GM12878 (cell line): ENCODE results near the gene NR2C2AP. TPM values are rescaled to one million over a fixed set of nuclear protein-coding genes. Genes with fewer than 3 reads are reported as not detected.

Experiments used
- ATF3 ChIP-seq: IDR thresholded peaks from 2 replicates; pipeline ENCODE4 v1.6.1; 2011; ENCODE audit warnings: low read depth, mild to moderate bottlenecking, low read length, moderate library complexity, borderline replicate concordance; ENCODE audit errors: extremely low read depth
- BCL11A ChIP-seq: IDR thresholded peaks from 2 replicates; pipeline ENCODE4 v1.6.1; 2011; ENCODE audit warnings: low read depth, low read length
- BCL3 ChIP-seq: IDR thresholded peaks from 2 replicates; pipeline ENCODE4 v1.6.1; 2011; ENCODE audit warnings: borderline replicate concordance, low read depth, mild to moderate bottlenecking, moderate library complexity, low read length; ENCODE audit not compliant: insufficient read depth, poor library complexity, severe bottlenecking
- CTCF ChIP-seq, 3 experiments: IDR thresholded peaks in 2 of 3; conservative IDR thresholded peaks in 1 of 3; 2 replicates each; pipeline ENCODE4 v1.5.1; 2011; ENCODE audit warnings: low read depth in 3 of 3, low read length in 3 of 3, mild to moderate bottlenecking in 3 of 3, control low read depth in 2 of 3, moderate library complexity in 2 of 3, inconsistent platforms in 1 of 3, mixed read lengths in 1 of 3; ENCODE audit not compliant: control insufficient read depth in 2 of 3, insufficient read depth in 1 of 3; ENCODE audit errors: extremely low read depth in 1 of 3
- CUX1 ChIP-seq: IDR thresholded peaks from 2 replicates; pipeline ENCODE4 v1.6.1; 2012; ENCODE audit warnings: improper control_type of control experiment, low read depth, low read length; ENCODE audit not compliant: insufficient replicate concordance
- DPF2 ChIP-seq: fragments of 450-650 bp; IDR thresholded peaks from 2 replicates; pipeline ENCODE4 v1.6.1; 2017; ENCODE audit warnings: mild to moderate bottlenecking
- E2F4 ChIP-seq: IDR thresholded peaks from 2 replicates; pipeline ENCODE4 v1.6.1; 2012; ENCODE audit warnings: low read depth, low read length, improper control_type of control experiment
- ESRRA ChIP-seq: IDR thresholded peaks from 2 replicates; pipeline ENCODE4 v1.6.1; 2012; ENCODE audit warnings: mild to moderate bottlenecking, low read length, improper control_type of control experiment
- IKZF1 ChIP-seq: fragments of 450-650 bp; conservative IDR thresholded peaks from 2 replicates; pipeline ENCODE4 v1.6.1; 2017; ENCODE audit warnings: antibody characterized with exemption, mild to moderate bottlenecking
- JUNB ChIP-seq: IDR thresholded peaks from 2 replicates; pipeline ENCODE4 v1.6.1; 2016; ENCODE audit warnings: antibody characterized with exemption, mild to moderate bottlenecking
- KDM1A ChIP-seq: fragments of 200-600 bp; sonication (generic); IDR thresholded peaks from 2 replicates; pipeline ENCODE4 v1.6.1; 2016; ENCODE audit warnings: borderline replicate concordance
- PML ChIP-seq: IDR thresholded peaks from 2 replicates; pipeline ENCODE4 v1.6.1; 2012; ENCODE audit warnings: low read length, inconsistent platforms
- RAD21 ChIP-seq: IDR thresholded peaks from 2 replicates; pipeline ENCODE4 v1.6.1; 2011; ENCODE audit warnings: mild to moderate bottlenecking, low read depth, low read length, moderate library complexity; ENCODE audit not compliant: insufficient read depth
- RELB ChIP-seq: fragments of 450-650 bp; IDR thresholded peaks from 2 replicates; pipeline ENCODE4 v1.6.1; 2017; ENCODE audit warnings: low read depth, mild to moderate bottlenecking, moderate library complexity
- TAF1 ChIP-seq: IDR thresholded peaks from 2 replicates; pipeline ENCODE4 v1.6.1; 2011; ENCODE audit warnings: mild to moderate bottlenecking, low read depth, low read length, borderline replicate concordance
- TCF7 ChIP-seq: IDR thresholded peaks from 2 replicates; pipeline ENCODE4 v1.6.1; 2014; ENCODE audit warnings: antibody characterized with exemption, borderline replicate concordance
- ZNF274 ChIP-seq: IDR thresholded peaks from one replicate; pipeline ENCODE4 v1.8.0; 2011; ENCODE audit not compliant: insufficient read length, insufficient read depth
- polyA plus RNA-seq, 11 experiments: library from polyadenylated mRNA; depleted of rRNA in 4 of 11; unstranded in 6 of 11; stranded (reverse) in 5 of 11; fragments of >200 nt; fragmentation: Nextera tagmentation in 4 of 11; fragmentation: Illumina TruSeq in 1 of 11; extraction: Ambion mirVana in 4 of 11; extraction: Trizol in 1 of 11; gene quantifications; 1 replicate in 1 of 11; 2 replicates in 10 of 11; pipeline versions ENCODE4 v1.2.1 to v1.2.3, GENCODE V29; 2011 to 2016; ENCODE audit warnings: inconsistent platforms in 2 of 11, missing spikeins in 2 of 11, low read depth in 1 of 11
- total RNA-seq, 4 experiments: library from RNA; depleted of rRNA in 3 of 4; stranded (reverse); fragments of >200 nt in 3 of 4; fragmentation: Illumina TruSeq in 1 of 4; extraction: Trizol in 1 of 4; gene quantifications; 2 replicates each; pipeline versions ENCODE4 v1.2.1 to v1.2.3, GENCODE V29; 2013 to 2021

Gene NR2C2AP
- total and polyA plus RNA-seq, 10 of the 15 experiments (the other 5 are each of a cell fraction or from before 2014, with no cell fraction given) = 21.5 to 44.8 (median 28.1) TPM

GRCh38 chr19:19224852-19225494, 21.8 kb upstream of the NR2C2AP start (continued):
- TF ChIP-seq CTCF (IDR thresholded peaks at IDR 0.05 in 2 of 3, conservative IDR thresholded peaks at IDR 0.05 in 1 of 3; ENCODE audit: control insufficient read depth in 2 of 3, extremely low read depth in 1 of 3, insufficient read depth in 1 of 3, low read depth in 3 of 3, low read length in 3 of 3) = peak; percentile 59 to 82 (median 67)
- TF ChIP-seq PML = no peak
- no peak for TF ChIP-seq BCL3
- TF ChIP-seq IKZF1 = peak; percentile 82
- TF ChIP-seq ESRRA = no peak
- no peak for TF ChIP-seq KDM1A
- TF ChIP-seq E2F4 = no peak
- peak; percentile 62 for TF ChIP-seq RAD21
- TF ChIP-seq TAF1 = no peak
- no peak for TF ChIP-seq BCL11A
- no peak for TF ChIP-seq RELB
- TF ChIP-seq JUNB = no peak
- TF ChIP-seq TCF7 = no peak
- TF ChIP-seq ZNF274 = no peak
- no peak for TF ChIP-seq CUX1
- no peak for TF ChIP-seq ATF3
- TF ChIP-seq DPF2 = peak; percentile 56; the same call in 1 of the 2 replicates
